Nephron (organoid): Measurements from ENCODE around the gene TRA2A.
A peak's percentile ranks its signal among the peaks of the same experiment; 100 is the strongest.

Experiments
- H3K27ac Mint-ChIP-seq, 3 experiments: 2 replicates each; pipeline ENCODE4 v1.8.0; 2020; ENCODE audit warnings: mixed read lengths in 3 of 3, mild to moderate bottlenecking in 2 of 3, moderate library complexity in 1 of 3
- H3K27me3 Mint-ChIP-seq: 2 replicates; pipeline ENCODE4 v1.8.0; 2021; ENCODE audit warnings: low read depth, mild to moderate bottlenecking, moderate library complexity, mixed read lengths
- H3K36me3 Mint-ChIP-seq: 2 replicates; pipeline ENCODE4 v1.8.0; 2020; ENCODE audit warnings: low read depth, mixed read lengths
- H3K4me1 Mint-ChIP-seq: 2 replicates; pipeline ENCODE4 v1.8.0; 2020; ENCODE audit warnings: mixed read lengths
- H3K4me3 Mint-ChIP-seq, 3 experiments: 2 replicates each; pipeline ENCODE4 v1.8.0; 2020; ENCODE audit warnings: mild to moderate bottlenecking in 3 of 3, mixed read lengths in 3 of 3, moderate library complexity in 2 of 3
- H3K9me3 Mint-ChIP-seq: 2 replicates; pipeline ENCODE4 v1.8.0; 2020; ENCODE audit warnings: mixed read lengths
- TF ChIP-seq, protein P1 (sequence below), 3 experiments: fragments of 200-600 bp; sonication (generic); IDR thresholded peaks; one replicate each; pipeline ENCODE4 v1.5.0; 2021; ENCODE audit warnings: antibody characterized with exemption in 3 of 3; ENCODE audit not compliant: unreplicated experiment in 3 of 3

The TRA2A gene

DNA sequence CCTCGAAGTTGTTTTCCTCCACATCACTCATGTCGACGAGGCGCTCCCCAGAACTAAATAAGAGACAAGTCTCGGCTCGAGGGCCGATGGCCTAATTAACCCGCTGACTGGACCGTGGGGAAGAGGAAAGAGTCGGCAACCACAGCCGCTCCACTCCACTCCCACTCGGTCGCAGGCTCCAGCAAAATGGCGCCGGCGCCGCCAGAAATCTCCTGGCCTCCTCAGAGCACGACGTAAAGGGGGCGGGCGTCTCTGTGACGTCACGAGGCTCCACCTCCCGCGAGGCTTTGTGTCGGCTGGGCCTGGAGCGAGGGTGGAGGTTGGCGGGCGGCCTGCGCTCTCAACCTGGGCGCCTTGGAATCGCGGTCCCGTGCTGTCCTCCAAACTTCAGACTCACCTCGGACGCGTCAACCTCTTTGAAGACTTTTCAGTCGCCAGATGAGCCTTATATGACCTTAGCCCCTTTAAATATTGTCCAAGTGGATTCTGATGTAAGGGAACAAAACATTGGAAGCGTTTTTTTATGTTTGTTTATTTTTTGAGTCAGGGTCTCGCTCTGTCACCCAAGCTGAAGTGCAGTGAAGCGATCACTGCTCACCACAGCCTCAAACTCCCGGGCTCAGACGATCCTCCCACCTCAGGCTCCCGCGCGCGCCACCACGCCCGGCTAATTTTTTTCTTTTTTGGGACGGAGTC, at the start of gene TRA2A:
Gene TRA2A (minus strand): TSS at position 188 of the 696 bp plus-strand sequence. CDS start 157 bp downstream, at position 31.
- TF ChIP-seq, protein P1, sequence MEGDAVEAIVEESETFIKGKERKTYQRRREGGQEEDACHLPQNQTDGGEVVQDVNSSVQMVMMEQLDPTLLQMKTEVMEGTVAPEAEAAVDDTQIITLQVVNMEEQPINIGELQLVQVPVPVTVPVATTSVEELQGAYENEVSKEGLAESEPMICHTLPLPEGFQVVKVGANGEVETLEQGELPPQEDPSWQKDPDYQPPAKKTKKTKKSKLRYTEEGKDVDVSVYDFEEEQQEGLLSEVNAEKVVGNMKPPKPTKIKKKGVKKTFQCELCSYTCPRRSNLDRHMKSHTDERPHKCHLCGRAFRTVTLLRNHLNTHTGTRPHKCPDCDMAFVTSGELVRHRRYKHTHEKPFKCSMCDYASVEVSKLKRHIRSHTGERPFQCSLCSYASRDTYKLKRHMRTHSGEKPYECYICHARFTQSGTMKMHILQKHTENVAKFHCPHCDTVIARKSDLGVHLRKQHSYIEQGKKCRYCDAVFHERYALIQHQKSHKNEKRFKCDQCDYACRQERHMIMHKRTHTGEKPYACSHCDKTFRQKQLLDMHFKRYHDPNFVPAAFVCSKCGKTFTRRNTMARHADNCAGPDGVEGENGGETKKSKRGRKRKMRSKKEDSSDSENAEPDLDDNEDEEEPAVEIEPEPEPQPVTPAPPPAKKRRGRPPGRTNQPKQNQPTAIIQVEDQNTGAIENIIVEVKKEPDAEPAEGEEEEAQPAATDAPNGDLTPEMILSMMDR (IDR thresholded peaks at IDR 0.05; ENCODE audit: unreplicated experiment in 3 of 3): no peak
- Mint-ChIP-seq H3K27ac (peak within 1 kb of the TSS; percentile 100), H3K4me1 (peaks cover 36% of the 10 kb centered on the region), H3K27me3 (peaks cover 3% of the 10 kb centered on the region), H3K36me3 (peaks cover 18% of the 10 kb centered on the region), H3K9me3 (no peaks in the 10 kb centered on the region), H3K4me3 (peak within 1 kb of the TSS; percentile 96 to 100 (median 100))

DNA sequence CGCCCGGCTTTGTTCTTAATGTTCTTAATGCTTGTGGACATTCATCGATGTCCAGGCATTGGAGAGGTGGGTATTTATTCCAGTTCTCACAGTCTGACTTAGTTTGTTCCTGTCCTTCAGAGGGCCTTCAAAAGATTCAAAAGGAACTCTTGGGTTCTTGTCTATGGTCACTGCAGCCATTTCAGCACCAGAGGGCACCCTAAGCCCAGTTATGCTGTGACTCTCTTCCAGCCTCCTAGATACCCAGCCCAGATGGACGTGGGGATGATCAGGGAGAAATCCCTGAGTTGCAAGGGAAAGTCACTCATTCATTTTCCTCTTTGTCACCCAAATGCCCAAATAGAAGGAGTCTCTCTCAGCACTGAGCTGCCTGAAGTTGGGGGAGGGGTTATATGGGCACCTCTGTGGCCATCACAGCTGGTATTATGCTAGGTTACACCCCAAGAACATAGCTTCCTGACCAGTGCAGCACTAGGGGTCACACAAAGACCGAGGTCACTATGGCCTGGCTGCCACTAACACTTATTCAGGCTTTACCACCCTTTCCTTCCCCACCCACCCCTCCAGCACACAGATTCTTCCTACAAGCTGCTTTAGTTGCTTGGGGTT, 38.9 kb upstream of the TRA2A start:
- no peak overlapping the region for H3K4me3 Mint-ChIP-seq
- no peaks in the 10 kb centered on the region for H3K36me3 Mint-ChIP-seq
- no peaks in the 10 kb centered on the region for H3K4me1 Mint-ChIP-seq
- TF ChIP-seq, protein P1 (IDR thresholded peaks at IDR 0.05; ENCODE audit: unreplicated experiment in 3 of 3): peak; percentile 79 to 85 (median 84)
- no peaks in the 10 kb centered on the region for H3K9me3 Mint-ChIP-seq
- H3K27me3 Mint-ChIP-seq: peaks cover 4% of the 10 kb centered on the region
- no peak overlapping the region for H3K27ac Mint-ChIP-seq

DNA sequence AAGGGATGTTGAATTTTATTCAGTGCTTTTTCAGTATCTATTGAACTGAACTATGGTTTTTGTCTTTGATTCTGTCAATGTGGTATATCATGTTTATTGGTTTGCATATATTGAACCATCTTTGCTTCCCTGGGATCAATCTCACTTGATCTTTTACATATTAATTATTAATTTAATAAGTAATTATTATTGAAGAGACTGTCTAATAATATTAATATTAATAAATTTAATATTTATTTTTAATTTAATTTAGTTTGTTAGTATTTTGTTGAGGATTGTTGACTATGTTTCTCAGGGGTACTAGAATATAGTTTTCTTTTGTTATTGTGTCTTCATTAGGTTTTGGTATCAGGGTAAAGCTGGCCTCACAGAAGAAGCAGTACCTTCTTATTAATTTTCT, 26.5 kb upstream of the TRA2A start:
- TF ChIP-seq, protein P1 (IDR thresholded peaks at IDR 0.05; ENCODE audit: unreplicated experiment in 3 of 3): no peak
- Mint-ChIP-seq H3K9me3 (no peaks in the 10 kb centered on the region), H3K4me1 (no peaks in the 10 kb centered on the region), H3K36me3 (no peaks in the 10 kb centered on the region), H3K27ac (no peak overlapping the region), H3K27me3 (no peaks in the 10 kb centered on the region), H3K4me3 (no peak overlapping the region)

DNA sequence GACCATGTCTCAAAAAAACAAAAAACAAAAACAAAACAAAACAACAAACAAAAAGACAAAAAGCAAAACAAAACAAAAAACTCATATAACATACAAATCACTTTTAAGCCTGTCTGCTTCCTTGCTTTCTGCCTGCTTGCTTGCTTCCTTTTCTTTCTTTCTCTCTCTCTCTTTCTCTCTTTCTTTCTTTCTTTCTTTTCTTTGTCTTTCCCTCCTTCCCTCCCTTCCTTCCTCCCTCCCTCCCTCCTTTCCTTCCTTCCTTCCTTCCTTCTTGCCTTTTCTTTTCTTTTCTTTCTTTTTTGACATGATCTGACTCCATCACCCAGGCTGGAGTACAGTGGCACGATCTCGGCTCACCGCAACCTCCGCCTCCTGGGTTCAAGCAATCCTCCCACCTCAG, 15.9 kb upstream of the TRA2A start:
- H3K4me3 Mint-ChIP-seq: no peak overlapping the region

DNA sequence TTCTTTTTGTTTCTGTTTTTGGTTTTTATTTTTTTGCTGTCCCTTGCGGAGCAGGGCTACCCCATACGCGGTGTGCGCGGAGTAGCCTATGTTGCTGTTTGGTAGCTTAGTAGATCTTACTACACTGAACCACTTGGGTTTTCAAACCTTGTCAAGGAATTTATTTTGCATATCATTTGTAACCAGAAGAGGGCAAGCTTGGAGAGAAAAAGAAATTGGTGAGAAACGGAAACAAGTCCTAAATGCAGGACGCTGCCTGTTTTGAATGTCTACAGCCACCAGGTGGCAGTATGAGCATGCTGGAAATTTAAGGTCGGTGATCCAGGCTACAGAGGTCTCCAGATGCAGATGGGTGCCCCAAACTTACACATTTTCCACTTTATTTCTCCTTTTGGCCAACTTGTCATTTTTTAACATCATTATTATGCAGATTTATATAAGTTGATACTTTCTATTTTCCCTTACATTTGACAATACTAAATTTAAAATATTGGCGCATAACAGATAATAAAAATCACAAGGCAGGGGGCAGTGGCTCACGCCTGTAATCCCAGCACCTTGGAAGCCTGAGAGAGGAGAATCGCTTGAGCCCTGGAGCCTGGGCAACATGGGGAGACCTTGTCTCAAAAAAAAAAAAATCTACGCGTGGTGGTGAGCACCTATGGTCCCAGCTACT, 15.3 kb upstream of the TRA2A start:
- Mint-ChIP-seq H3K4me3 (no peak overlapping the region), H3K4me1 (no peaks in the 10 kb centered on the region), H3K27me3 (peaks cover 3% of the 10 kb centered on the region), H3K36me3 (no peaks in the 10 kb centered on the region), H3K27ac (no peak overlapping the region), H3K9me3 (no peaks in the 10 kb centered on the region)
- TF ChIP-seq, protein P1 (IDR thresholded peaks at IDR 0.05; ENCODE audit: unreplicated experiment in 3 of 3): peak; percentile 96 to 99 (median 96)

More for the DNA sequence above, 15.9 kb upstream of the TRA2A start:
- Mint-ChIP-seq H3K36me3 (no peaks in the 10 kb centered on the region), H3K27me3 (peaks cover 3% of the 10 kb centered on the region), H3K27ac (no peak overlapping the region), H3K4me1 (no peaks in the 10 kb centered on the region), H3K9me3 (no peaks in the 10 kb centered on the region)
- TF ChIP-seq, protein P1 (IDR thresholded peaks at IDR 0.05; ENCODE audit: unreplicated experiment in 3 of 3): no peak
